Stimulated activated CD4-positive, alpha-beta T cell treated with anti-CD3 and anti-CD28 coated beads, Interleukin-4, amount 100 ng/mL, for 48 hours (primary cell): ENCODE data around the gene CAMK1D.
"Not testable (repeated sequence)": the region's sequence is repeated elsewhere in the genome, so short reads cannot be mapped to it uniquely, and the experiment has no call there.

Experiments used
- DNase-seq, 2 donors: peaks; one replicate each; pipeline ENCODE4 v3.0.0-alpha.2; 2020; ENCODE audit warnings: low read depth in 2 of 2

CAMK1D gene

GRCh38 chr10:12348870-12349628 is at the start of gene CAMK1D:
Gene CAMK1D (plus strand): TSS chr10:12349547.
- DNase-seq = peak; percentile 67 to 75

DNA sequence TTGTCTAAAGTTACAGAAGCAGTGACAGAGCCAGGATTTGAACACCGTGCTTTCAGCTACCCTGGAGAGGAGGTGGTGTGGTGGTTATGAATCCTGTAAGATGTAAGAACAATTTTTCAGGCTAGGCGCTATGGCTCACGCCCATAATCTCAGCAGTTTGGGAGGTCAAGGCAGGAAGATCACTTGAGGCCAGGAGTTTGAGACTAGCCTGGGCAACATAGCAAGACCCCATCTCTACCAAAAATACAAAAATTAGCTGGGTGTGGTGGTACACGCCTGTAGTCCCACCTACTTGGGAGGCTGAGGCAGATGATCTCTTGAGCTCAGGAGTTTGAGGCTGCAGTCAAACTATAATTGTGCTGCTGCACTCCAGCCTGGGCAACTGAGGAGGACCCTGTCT is 48.3 kb upstream of the CAMK1D start:
- not testable (repeated sequence) for DNase-seq

- DNase-seq = no peak
Measured at GRCh38 chr10:12308057-12308456, 41.3 kb upstream of the CAMK1D start.

DNA sequence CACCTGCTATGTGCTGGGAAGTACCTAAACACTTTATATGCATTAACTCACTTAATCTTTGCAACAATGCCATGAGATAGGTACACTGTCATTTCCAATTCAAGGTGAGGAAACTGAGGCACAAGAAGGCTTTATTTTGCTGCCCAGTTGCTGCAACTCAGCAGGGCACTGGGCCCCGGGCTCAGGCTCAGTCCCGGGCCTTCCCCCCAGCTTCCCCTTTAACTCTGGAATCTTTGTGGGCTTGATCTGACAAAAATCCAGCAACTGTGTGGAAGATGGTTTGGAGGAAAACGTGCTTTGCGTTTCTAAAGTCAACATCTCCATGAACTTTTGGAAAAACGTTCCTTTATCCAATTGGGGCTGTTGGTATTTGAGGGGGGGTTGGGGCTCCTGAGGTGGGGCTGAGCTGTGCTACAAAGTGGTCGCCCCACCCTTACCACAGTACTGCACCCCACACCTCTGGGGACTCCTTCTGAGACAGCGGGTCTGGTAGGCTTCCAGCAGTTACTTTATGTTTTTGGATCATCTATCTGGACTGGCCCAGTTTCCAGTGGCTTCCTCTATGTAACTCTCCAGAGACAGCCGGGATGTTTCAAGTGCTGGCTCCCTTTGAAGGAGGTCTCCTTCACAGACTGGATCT is 40.5 kb upstream of the CAMK1D start:
- no peak for DNase-seq

- not testable (repeated sequence) for DNase-seq
Measured at GRCh38 chr10:12309783-12310182, 39.6 kb upstream of the CAMK1D start.

DNA sequence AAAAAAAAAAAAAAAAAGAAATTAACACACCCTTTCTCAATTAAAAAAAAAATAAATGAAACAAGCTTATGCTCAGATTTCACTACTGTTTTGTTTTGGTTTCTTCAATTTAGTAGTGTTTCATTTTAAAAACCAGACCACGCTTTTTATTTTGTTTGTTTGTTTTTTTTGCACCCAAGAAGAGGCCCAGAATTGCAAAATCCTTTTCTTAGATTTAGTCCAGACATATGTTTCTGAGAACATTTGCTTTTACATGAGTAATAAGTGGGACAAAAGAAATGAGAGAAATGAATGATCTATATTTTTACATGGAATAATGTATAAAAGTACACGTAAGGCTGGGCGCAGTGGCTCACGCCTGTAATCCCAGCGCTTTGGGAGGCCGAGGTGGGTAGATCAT is 34.5 kb upstream of the CAMK1D start:
- DNase-seq = no peak

- no peak for DNase-seq
Measured at GRCh38 chr10:12319076-12319475, 30.3 kb upstream of the CAMK1D start.

DNA sequence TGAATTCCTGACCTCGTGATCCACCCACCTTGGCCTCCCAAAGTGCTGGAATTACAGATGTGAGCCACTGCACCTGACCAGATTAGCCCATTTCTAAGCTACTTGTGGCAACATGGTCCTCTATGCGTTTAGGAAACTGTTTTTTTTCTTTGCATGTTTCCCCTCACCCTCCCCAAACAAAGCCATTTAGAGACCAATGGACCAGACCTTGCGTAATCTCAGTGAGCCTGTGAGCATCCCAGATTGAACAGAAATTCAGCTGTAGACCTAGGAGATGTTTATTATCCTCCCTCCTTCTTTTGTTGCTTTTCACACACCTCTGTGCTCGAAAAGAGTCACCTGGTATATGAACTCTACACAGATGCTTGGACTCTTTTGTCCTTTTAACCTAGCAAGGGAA is 28.5 kb upstream of the CAMK1D start:
- no peak for DNase-seq

GRCh38 chr10:12321641-12322040 is 27.7 kb upstream of the CAMK1D start:
- DNase-seq = no peak

DNA sequence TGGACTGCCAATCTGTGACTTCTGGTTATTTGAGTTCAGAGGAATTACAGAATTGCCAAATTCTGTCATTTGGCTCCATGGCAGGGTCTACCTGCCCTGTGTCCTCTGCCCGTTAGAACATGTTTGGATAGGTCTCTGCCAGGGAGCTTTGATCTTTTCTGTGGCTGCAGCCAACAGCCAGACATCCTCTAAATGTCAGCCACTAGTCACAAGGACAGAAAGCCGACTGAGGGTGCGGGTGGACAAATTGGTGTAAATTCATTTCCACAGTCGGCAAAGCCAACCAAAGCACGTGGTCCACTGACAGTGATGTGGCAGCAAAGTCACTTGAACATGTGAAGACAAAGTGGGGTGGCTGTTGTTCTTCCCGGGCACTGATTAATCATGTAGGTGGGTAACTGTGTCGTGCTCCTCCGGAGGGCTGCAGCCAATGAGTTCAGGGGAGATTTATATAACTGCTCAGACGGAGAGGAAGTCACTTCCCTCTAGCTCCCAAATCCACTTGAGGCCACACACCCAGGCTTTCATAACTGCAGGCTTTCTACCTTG is 26.7 kb upstream of the CAMK1D start:
- no peak for DNase-seq

- no peak for DNase-seq
Measured at GRCh38 chr10:12324530-12324929, 24.8 kb upstream of the CAMK1D start.

GRCh38 chr10:12327074-12327473 is 22.3 kb upstream of the CAMK1D start:
- DNase-seq = no peak

GRCh38 chr10:12327476-12327875 is 21.9 kb upstream of the CAMK1D start:
- no peak for DNase-seq

DNA sequence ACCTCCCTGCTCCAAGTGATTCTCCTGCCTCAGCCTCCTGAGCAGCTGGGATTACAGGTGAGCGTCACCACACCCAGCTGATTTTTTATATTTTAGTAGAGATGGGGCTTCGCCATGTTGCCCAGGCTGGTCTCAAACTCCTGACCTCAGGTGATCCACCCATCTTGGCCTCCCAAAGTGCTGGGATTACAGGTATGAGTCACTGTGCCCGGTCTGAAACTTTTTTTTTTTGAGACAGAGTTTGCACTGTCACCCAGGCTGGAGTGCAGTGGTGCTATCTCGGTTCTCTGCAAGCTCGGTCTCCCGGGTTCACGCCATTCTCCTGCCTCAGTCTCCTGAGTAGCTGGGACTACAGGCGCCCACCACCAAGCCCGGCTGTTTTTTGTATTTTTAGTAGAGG is 21.0 kb upstream of the CAMK1D start:
- DNase-seq = not testable (repeated sequence)

GRCh38 chr10:12332572-12333379 is 16.6 kb upstream of the CAMK1D start:
- DNase-seq = no peak

- DNase-seq = peak in 1 of 2 donors; percentile 57
Measured at GRCh38 chr10:12333380-12334185, 15.8 kb upstream of the CAMK1D start.

GRCh38 chr10:12334186-12334530 is 15.2 kb upstream of the CAMK1D start:
- no peak for DNase-seq

- DNase-seq = not testable (repeated sequence)
Measured at GRCh38 chr10:12335169-12335568, 14.2 kb upstream of the CAMK1D start.

GRCh38 chr10:12337453-12338372 is 11.6 kb upstream of the CAMK1D start:
- no peak for DNase-seq

GRCh38 chr10:12338981-12339380 is 10.4 kb upstream of the CAMK1D start:
- DNase-seq = no peak
